Lung microvascular endothelial cell (primary cell): Measurements from ENCODE around the gene C1orf174. TPM values are rescaled to one million over a fixed set of nuclear protein-coding genes. Genes with fewer than 3 reads are reported as not detected.
A peak's percentile ranks its signal among the peaks of the same experiment; 100 is the strongest.

Experiments
- DNase-seq, 2 donors: peaks; one replicate each; pipeline versions ENCODE4 v3.0.0 to v3.0.0-alpha.2; 2010; ENCODE audit warnings: low read depth in 2 of 2
- total RNA-seq: library from RNA; depleted of rRNA; stranded (reverse); fragments of >200 nt; gene quantifications from 2 replicates; pipeline ENCODE4 v1.2.1, GENCODE V29; 2014

C1orf174 gene
- 22.4 and 24.0 TPM in 2 replicates for total RNA-seq

DNA sequence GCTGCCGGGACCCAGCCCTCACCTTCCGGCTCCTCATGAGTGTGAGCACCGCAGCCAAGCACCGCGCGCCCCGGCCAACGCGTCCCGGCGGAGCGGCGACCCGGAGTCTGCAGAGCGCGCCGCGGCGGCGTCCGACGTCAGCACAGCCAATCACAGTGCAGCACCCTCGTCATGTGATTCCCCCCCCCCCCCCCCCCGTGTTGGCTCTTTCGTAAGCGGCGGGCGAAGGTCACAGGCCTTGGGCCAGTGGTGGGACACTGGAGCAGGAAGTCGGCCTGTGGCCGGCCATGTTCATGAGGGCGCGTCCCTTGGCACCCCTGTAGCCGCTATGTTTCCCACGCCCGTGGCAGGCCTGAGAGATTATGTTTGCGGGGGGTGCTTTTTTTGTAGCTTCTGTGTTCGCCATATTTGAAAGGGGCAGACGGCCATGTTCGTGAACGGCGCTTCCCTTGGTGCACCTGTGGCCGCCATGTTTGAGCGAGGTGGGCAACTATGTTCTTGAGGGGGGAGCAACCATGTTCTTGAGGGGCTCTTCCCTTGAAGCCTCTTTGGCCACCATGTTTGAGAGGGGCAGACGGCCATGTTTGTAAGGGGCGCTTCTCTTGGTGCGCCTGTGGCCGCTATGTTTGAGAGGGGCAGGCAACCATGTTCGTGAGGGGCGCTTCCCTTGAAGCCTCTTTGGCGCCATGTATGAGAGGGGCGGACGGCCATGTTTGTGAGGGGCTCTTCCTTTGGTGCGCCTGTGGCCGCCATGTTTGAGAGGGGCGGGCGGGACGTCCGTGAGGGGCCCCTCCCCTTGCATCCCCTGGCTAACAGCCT is at the start of gene C1orf174:
Gene C1orf174 (minus strand): TSS at position 123 of the 819 bp plus-strand sequence. CDS start 86 bp downstream, at position 37.
- peak; percentile 98 to 99 for DNase-seq

DNA sequence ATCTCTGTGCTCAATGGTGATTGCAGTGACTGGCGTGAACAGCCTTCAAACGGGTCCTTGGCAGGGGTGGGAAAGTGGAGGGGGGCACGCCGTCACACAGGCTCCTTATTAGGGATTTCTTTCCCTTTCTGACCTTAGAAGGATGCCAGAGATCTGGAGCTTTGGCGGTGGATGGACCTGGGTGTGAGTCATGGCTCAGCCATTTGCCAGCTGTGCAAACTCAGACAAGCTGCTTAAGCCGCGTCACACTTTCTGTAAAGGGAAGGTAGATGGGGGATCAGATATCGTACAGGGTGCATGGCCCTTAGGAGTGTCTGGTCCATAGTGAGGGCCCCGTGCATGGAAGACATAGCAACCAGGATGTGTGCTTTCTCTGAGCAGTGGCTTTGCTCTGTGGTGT is 48.3 kb upstream of the C1orf174 start:
- no peak for DNase-seq

DNA sequence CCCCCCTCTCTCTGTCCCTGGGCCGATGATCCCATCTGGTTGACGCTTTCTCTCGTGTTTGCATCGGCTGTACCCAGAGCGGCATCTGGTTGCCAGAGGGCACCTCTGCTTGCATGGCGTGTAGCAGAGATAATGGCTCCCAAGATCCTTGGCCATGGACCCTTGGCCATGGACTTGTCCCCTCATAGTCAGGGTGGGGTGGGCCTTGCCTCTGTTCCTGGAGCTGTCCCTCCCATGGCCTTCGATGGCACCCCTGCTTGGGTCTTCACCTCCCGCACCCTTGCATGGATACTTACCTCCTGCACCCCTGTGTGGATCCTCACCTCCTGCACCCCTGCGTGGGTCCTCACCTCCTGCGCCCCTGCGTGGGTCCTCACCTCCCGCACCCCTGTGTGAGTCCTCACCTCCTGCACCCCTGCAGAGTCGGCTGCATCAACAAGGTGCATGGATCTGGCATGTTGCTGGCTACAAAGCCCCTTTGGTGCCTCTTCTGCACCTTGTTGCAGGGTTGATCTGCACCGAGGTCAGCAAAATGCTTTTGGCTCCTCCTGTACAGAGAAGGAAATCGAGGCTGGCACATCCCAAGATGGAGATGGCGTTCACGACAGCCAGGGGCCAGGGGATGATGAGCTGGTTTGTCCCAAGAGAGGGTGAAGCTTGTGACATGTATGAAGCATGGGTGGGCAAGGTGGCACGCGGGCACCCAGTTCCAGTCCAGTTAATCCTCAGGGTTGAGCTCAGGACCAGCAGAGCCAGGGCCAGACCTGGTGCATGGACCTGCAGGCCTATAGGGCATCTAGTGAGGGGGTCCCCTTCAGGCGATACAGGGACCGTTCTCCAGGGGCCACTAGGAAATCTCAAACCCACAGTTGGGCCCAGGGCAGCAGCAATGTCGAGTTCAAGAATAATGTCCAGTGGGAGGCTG is 46.1 kb upstream of the C1orf174 start:
- no peak for DNase-seq

GRCh38 chr1:3945222-3945621 is 45.1 kb upstream of the C1orf174 start:
- no peak for DNase-seq

- DNase-seq: no peak
Observed at GRCh38 chr1:3944578-3945125, 44.6 kb upstream of the C1orf174 start.

DNA sequence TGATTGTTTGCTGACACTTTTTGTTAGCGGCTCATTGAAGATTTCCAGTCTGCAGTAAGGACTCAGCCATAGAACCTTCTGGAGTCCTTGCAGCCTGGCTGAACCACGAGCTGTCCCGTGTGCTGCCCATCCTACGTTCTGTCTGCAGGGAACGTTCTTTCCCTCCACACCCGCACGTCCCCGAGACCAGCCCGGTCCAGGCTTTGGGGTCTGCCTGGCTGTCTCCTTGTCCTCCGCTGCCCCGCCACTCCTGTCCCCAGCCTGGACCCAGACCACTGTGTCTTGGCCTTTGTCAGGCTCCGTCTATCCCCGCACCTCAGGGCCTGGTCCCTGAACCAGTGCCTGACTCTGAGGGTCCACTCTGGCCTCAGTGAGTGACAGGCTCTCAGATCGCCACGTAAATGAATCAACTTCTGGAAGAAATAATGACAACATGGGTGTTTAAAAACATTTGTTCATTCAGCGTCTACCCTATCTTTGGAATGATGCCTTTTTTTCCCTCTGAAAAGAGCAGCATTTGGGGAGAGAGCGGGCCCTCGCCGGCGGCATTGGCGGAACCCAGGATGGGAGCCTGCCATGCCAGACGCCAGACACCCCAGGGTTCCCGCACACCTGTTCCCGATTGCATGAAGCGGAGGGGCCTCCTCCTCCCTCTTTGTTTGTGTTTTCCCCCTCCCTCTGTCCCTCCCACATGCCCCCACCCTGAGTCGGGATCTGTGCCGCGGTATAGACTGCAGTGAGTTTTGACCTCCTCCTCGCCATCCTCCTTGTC is 43.9 kb upstream of the C1orf174 start:
- DNase-seq: no peak

DNA sequence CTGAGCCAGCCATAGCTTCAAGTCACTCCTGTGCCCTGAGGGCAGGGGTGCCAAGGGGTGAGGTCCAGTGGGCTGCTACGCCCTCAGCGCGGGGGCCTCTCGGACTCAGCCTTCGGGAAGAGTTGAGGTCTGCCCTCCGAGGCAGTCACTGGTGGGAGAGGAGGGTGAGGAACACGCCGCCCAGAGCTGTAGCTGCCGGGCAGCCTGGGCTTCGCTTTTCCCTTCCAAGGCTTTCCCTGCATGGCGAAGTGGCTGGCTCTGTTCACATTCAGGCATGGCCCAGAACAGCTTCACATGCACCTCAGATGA is 43.0 kb upstream of the C1orf174 start:
- no peak for DNase-seq

- DNase-seq: no peak
Observed at GRCh38 chr1:3942416-3943122, 42.5 kb upstream of the C1orf174 start.

DNA sequence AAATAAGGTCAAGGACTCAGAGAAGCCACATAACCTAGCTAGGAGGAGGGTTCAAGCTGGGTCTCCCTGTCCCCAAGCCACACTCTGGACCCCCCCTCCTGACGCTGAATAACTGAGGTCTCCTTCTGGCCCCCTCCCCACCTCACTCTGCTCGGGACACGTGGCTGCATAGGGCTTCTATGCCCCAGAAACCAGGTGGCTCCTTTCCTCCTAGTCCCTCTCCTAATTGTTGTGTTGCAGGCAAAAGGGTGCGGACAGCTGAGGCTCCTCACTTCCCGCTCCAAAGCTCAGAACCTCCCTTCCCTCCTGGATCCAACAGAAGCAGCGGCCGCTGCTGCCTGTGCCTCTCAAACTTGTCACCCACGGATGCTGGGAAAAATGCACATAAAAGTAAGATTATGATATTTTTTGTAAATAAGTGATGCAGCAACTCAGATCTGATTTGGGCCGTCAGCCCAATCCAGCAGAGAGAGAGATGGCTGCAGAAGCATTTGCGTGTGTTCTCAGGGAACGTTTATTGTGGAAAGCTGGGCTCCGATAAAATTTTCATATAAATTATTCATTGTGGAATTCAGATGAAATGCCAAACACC is 40.8 kb upstream of the C1orf174 start:
- no peak for DNase-seq

DNA sequence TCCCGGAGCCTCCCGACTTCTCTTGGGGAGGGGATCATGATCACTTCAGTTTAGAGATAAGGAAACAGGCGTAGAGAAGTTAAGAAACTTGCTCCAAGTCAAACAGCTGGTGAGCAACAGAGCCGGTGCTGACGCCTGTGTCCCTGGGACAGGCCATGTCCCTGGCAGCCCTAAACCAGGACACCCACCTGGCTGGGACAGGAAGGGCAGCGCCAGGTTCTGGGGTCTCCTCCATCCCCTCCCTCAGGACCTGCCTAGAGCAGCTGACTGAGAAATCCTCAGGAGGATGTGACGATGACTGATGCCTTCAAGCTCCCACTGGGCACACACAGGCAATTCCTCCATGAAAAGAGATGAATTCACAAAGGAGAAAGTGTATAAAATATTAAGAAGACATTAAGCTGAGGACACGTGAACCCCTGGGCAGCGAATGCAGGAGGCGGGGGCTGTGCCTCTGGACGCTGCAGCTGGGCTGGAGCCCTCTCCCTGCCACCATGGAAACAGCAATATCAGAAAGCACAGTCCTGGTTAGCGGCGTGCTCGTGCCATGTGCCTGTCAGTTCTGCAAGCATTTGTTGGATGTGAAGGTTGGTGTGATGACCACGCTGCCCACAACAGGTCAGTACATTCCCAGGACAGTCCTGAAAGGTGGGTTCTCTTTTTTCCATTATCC is 40.1 kb upstream of the C1orf174 start:
- no peak for DNase-seq

GRCh38 chr1:3939242-3940080 is 39.4 kb upstream of the C1orf174 start:
- no peak for DNase-seq

- DNase-seq: no peak
Observed at GRCh38 chr1:3932156-3932919, 32.3 kb upstream of the C1orf174 start.

DNA sequence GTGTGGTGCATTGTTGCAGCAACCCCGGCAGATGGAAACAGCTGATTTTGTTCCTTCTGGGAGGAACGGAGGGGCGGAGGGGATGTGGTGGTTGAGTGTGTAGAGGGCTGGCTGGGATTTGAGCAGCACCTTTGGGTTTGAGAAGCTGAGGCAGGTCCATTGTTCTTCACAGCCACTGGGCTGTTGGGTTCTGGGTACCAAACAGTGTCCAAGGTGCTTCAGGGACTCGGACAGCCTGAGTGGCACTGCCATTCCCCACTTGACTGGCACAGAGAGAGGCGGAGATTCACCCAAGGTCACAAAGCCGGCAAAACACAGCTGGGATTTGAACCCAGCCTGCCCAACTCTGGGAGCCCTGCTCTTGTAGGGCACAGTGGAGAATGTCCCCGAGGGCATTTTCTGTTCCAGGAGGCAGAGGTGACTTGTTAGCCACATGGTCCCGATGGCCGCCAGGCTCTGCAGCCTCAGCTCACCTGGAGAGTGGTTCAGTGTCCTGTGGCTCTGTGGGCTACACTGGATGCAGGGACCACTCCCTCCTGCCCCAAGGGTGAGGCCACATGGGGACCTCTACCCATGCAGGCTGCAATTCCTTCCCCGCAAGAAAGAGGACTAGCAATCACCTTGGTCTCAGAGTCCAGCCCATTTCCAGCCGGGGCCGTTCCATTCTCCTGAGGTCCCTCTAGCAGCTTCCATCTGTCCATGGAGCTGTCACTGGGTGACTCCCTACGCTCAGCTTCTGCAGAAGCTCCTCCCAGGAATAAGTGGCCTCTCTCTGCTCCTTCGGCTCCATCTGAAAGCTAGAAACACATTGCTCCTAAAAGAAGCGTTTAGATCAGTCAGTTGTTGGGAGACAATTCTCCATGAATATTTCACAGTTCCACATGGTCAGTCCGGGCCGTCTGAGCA is 31.2 kb upstream of the C1orf174 start:
- no peak for DNase-seq

GRCh38 chr1:3930301-3931006 is 30.4 kb upstream of the C1orf174 start:
- no peak for DNase-seq

DNA sequence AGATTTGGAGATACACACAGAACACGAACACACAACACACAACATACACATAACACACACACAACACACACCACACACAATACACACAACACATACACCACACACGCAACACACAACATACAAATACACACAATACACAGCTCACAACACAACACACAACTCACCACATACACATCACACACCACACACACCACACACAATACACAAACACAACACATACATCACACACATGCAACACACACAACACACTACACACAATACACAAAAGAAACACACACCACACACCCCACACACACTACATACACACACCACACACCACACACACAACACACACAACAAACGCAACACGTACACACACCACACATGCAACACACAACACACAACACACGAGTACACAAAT is 29.1 kb upstream of the C1orf174 start:
- no peak for DNase-seq

DNA sequence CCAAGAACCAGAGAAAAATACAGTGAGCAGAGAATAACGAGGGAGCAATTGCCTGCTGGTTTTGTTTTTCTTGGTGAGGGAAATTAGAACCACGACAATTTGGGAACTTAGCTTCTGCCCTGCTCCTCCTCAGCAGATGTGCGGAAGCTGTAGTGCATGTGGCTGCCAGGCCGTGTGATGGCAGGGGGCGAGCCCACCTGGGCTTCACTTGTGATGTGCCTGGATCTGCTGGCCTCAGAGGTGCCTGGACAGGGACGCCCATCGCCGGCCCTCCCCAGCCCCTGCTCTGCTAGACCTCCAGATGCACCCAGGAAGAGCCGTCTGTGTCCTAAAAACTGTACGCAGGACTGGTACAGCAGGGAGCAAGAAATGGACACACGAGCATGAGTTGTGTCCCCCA is 28.5 kb upstream of the C1orf174 start:
- no peak for DNase-seq

DNA sequence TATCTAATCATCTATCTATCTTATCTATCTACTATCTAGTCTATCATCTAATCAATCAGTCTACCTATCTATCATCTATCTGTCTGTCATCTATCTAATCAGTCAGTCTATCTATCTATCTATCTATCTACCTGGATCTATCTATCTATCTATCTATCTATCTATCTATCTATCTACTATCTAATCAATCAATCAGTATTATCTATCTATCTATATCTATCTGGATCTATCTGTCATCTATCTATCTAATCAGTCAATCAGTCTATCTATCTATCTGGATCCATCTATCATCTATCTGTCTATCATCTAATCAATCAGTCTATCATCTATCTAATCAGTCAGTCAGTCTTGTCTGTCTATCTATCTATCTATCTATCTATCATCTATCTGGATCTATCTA is 26.9 kb upstream of the C1orf174 start:
- no peak for DNase-seq
